Inflammatory macrophage treated with lipopolysaccharide for 1 hour (primary cell): ENCODE data around the gene SMIM9.
A peak's percentile ranks its signal among the peaks of the same experiment; 100 is the strongest.
"Not testable (repeated sequence)": the region's sequence is repeated elsewhere in the genome, so short reads cannot be mapped to it uniquely, and the experiment has no call there.

ENCODE experiments used
- DNase-seq, 2 donors: peaks; one replicate each; pipeline ENCODE4 v3.0.0-alpha.2; 2020 to 2022

The SMIM9 gene

DNA sequence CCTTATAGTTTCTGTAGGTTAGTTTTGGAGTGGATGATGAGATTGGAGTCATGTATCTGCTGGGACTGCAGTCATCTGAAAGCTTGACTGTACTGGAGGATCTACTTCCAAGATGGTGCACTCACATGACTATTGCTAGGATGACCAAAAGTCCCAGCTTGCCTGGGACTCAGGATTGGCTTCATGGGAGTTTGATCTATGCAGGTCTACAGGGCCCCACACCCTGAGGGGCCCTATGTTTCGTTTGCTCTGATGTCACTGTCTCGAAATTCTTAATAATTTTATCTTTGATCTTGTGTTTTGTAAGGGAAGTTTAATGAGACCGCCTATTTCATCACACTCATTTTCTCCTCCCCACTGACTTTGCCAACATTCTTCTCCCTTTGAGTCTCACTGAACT lies at the start of gene SMIM9:
Gene SMIM9, minus strand, starts transcription at position 101 of the 400 bp plus-strand sequence. CDS start 3,806 bp downstream, outside the sequence.
- DNase-seq, result no peak

DNA sequence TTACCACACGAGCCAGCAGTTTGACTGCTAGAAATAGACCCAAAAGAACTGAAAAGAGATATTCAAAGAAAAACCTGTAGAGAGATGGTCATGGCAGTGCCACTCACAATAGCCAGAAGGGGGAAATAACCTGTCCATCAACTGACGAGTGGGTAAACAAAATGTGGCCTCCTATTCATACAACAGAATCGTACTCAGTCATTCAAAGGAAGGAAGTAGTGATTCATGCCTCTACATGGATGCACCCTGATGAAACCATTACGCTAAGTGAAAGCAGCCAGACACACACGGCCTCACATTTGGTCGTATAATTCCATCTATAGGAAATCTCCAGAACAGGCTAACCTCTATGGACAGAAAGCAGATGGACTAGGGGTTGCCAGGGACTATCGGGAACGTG lies 49.6 kb upstream of the SMIM9 start:
- not testable (repeated sequence) for DNase-seq

DNA sequence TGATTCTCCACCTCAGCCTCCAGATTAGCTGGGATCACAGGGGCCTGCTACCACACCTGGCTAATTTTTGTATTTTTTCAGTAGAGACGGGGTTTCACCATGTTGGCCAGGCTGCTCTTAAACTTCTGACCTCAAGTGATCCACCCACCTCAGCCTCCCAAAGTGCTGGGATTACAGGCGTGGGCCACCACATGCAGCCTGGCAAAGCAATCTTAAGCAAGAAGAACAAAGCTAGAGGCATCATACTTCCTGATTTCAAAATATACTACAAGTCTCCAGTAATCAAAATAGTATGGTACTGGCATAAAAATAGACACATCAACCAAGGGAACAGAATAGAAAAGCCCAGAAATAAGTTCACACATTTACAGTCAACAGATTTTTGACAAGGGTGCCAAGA lies 38.9 kb upstream of the SMIM9 start:
- peak; percentile 25 to 65 for DNase-seq

DNA sequence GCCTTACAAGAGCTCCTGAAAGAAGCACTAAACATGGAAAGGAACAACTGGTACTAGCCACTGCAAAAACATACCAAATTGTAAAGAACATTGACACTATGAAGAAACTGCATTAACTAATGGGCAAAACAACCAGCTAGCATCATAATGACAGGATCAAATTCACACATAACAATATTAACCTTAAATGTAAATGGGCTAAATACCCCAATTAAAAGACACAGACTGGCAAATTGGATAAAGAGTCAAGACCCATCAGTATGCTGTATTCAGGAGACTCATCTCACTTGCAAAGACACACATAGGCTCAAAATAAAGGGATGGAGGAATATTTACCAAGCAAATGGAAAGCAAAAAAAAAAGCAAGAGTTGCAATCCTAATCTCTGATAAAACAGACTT lies 34.1 kb upstream of the SMIM9 start:
- not testable (repeated sequence) for DNase-seq

DNA sequence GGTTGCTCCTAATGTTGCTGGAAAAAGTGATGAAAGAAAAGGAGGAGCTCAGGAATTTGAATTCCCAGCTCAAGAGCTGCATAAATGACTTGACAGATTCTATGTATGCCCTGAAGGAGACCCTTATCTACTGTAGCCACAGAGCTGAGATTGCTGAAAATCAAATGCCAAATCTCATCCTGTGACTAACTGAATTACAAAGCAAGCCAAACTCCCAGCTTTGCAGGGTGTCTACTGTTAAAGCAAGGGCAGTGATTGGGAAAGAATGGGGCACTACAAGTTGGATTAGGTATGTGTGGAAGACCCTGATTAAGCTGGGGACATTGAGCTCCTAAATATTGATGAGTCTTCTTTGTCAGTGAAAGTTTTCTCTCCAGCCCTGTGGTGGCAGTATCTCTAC lies 20.8 kb upstream of the SMIM9 start:
- DNase-seq, result no peak

DNA sequence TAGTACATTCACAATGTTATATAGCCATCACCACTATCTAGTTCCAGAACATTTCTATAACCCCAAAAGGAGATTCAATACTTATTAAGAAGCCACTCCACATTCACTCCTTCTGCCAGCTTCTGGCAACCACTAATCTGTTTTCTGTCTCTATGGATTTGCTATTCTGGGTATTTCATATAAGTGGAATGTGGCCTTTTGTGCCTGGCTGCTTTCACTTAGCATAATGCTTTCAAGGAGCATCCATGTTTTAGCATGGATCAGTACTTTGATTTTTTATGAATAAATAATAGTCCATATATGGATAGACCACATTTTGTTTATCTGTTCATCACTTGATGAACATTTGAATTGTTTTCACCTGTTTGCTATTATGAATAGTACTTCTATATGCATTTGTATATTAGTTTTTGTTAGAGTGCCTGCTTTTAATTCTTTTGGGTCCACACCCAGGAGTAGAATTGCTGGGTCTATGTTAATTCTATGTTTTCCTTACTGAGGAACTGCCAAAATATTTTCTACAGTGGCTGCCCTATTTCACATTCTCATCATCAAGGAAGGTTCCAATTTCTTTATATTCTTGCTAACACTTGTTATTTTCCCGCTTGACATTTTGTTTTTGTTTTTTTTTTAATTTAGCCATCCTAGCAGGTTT lies 16.6 kb upstream of the SMIM9 start:
- DNase-seq, result no peak

DNA sequence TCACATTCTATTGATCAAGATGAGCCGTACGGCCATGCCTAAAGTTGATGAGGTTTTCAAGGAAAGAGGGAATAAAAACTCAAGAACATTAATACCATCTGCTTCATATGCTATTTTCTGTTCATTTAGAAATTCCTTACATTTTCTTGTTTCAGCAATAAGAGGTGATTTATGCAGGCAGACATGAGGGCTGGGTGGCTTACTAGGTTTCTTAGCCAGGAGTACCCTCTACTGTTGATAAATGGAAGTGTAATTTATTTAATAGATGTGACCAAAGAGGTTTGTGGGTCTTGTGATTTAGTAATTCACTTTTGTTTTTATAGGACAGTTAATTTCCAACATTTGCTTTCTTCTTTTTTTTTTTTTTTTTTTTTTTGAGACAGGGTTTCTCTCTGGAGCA lies 6.4 kb upstream of the SMIM9 start:
- DNase-seq, result peak; percentile 39 to 58

DNA sequence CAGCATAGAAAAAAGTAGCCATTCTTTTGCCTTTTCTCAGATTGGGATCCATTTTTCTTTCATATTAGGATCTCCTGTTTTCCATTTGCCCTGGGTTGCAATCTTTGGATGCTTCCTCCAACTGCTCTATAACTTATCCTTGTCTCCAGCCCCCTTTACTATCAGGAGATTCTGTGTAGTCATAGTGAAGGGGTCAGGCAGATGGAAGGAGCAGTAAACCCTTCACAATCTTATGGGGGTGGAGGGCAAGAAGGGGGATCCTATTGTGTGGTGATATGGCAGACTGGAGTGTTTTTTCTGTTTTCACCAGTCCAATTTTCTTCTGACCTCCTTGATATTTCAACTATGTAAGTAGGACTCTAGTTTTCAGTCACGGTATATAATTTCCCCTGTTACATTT lies 1.7 kb upstream of the SMIM9 start:
- DNase-seq, result no peak

DNA sequence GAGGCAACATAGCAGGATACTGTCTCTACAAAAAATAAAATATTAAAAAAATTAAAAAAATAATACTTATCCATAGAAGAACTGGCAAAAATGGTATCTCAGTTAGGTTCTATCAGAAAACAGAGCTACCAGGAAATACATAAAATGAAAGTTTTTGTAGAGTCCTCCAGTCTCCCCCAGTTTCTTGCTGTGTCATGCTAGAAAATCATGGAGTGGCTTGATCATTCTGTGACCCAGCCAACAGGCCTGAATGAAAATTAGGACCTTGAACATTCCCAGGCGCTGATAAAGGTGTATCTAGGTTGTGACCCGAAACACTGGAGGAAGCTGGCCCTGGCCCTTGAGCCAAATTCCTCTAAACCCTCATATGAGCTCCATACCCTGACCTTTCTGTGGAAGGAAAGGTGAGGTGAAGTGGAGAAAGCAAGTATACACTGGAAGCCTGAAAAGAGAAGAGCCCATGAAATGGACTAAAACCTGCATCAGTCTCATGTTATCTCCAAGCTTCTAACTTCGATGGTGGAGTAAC lies 652 bp downstream of the SMIM9 start:
- no peak for DNase-seq

DNA sequence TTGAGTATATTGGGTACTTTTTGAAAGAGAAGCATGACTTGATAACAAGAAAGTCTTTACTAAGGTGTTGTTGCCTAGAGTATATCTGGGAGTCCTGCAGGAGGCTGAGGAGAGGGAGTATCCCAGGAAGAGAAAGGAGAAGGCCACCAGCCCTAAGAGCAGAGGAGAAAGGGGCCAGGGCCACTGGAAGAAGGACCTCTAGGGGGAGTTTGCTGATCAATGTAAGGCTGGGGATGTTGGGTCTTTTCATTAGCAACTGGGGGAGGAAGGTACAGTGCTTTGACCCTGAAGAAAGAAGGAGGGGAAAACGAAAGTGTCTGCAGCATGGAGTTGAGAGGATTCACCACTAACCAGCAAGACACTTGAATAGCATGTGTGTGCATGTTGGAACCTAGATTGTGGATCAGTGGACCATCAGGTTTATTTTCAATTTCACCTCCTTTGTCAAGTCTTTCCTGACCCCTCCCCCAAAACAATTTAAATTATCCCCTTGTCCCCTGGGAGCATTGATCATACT lies 4.5 kb downstream of the SMIM9 start:
- no peak for DNase-seq

DNA sequence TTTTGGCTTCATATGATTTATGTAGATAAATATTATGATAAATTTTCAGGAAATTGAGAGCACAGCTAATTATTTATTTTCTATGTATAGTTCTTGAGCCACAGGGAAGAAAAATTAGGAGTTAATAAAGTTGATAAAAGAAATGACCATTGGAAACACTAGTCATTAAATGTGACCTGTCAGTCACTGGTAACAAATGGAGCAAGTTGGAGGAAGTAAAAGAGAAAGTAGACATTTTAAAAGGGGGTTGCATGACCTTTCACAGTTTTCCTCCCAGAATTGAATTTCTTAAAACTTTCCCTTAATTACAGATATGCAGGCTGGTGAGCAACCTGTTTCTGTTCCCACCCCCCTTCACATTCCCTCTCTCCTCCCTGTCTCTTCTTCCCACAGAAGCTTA lies 5.3 kb downstream of the SMIM9 start:
- DNase-seq, result peak in 1 of 2 donors; percentile 12

DNA sequence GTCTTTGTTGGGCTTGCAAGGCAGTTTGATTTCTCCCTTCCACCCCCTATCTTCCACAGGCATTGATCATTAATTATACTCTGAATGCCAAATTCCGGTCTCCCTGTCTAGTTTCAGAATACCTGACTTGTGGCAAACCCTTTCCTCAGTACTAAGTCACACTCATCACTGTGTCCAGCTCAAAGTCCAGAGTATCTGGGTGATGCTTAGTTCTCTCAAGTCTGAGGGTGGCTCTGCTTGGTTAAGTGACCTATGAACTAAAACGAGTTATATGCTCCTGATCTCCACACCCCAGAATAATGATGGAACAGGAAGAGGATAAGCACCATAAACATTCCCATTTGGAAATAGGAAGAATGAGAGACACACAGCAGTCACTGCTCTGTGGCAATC lies 6.5 kb downstream of the SMIM9 start:
- DNase-seq, result no peak

DNA sequence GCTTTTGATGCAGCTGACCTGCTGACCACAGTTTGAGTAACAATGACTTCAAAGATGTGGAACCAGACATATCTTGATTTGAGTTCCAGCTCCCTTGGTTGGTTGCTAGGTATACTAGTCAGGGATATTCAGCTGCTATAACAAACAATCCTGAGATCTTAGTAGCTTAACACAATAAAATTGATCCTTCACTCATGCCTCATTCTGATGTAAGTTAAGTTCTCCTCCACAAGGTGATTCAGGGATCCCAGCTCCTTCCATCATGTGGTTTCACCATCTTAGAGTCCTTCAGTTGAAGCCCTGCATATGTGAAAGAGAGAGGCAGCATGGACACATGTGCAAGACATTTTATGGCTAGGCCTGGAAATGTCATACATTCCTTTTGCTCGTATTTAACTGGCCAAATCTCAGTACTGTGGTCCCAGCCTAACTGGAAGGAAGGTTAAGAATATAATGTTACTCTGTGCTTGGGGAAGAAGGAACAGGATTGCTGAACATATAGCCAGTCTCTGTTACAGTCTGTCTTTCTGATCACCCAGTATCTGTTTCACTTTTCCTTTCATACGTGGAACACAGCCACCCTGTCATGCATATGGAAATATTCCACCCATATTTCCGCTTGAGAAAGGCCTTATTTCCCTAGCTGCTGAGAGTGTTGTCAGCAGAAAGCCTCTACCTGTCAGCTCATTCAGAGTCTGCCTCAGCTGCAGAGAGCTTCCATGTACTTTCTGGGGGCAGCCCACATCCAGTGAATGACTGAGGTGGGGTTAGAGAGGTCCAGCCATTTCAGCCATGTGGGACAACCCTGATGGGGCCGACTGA lies 7.1 kb downstream of the SMIM9 start:
- DNase-seq, result peak; percentile 6 to 40

DNA sequence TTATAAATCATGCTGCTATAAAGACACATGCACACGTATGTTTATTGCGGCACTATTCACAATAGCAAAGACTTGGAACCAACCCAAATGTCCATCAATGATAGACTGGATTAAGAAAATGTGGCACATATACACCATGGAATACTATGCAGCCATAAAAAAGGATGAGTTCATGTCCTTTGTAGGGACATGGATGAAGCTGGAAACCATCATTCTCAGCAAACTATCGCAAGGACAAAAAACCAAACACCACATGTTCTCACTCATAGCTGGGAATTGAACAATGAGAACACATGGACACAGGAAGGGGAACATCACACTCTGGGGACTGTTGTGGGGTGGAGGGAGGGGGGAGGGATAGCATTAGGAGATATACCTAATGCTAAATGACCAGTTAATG lies 8.9 kb downstream of the SMIM9 start:
- DNase-seq, result not testable (repeated sequence)

DNA sequence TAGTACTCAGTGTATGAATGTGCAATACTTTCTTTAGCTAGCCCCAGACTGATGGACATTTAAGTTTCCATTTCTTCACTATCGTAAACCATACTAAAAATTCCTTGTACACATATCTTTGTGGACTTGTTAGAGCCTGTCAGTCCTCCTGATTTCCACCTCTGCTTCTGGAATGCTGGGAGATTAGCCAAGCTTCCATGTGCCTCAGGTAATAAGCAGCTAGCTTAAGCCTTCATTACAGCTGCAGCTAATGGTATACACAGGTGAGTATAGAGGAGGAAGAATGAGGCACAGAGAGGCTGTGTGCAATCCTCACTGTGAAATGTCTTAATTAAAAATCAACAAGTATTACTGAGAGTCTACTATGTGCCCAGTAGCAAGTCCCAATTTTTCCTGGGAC lies 9.8 kb downstream of the SMIM9 start:
- no peak for DNase-seq

DNA sequence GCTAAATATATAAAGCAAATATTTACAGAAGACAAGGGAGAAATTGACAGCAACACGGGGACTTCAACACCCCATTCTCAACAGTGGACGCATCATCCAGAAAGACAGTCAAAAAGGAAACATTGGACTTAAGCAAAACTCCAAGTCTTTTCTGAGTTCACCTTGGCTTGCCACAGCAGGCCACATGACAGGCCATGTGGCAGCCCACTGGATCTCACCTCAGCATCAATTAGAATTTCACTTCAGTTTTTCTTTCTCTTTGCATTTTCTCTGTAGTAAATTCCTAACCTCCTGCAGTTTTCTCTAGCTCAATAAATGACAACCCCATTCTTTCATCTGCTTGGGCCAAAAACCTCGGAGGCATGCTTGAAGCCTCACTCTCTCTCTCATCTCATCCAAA lies 12.4 kb downstream of the SMIM9 start:
- no peak for DNase-seq

DNA sequence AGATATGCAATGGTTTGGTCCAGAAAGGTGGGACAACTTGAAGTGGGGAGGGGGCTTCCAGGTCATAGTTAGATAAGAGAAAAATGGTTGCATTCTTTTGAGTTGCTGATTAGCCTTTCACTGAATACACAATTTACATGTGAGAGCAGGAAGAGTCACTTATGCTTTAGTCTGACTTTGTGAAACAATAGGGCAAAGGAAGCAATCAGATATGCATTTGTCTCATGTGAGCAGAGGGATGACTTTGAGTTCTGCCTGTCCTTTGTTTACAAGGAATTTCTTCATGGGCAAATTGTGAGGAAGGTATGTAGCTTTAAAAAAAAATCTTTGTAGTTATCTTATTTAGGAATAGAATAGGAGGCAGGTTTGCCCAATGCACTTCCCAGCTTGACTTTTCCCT lies 12.9 kb downstream of the SMIM9 start:
- DNase-seq, result no peak

DNA sequence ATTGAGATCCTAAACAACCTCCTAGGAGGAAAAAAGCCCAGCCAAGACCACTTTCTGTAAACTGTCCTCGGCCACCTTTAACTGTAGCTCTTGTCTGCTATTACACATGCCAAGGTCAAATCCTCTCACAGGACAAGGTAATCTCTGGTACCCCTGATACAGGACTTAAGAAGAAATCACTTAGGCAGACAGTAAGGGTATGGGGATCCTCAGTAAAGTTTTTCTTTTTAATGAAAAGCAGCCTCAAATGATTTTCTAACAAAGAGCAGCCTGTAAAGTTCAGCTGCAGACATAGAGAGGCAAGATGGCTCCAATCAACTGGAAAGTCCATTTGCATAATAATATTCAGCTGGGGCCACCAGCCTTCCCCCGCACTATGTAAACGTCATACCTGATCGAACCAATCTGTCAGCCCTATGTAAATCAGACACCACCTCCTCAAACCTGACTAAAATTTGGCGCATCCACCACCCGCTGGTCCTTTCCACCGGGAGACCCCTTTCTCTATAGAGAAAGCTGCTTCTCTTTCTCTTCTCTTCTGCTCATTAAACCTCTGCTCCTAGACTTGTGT lies 14.6 kb downstream of the SMIM9 start:
- DNase-seq, result no peak

DNA sequence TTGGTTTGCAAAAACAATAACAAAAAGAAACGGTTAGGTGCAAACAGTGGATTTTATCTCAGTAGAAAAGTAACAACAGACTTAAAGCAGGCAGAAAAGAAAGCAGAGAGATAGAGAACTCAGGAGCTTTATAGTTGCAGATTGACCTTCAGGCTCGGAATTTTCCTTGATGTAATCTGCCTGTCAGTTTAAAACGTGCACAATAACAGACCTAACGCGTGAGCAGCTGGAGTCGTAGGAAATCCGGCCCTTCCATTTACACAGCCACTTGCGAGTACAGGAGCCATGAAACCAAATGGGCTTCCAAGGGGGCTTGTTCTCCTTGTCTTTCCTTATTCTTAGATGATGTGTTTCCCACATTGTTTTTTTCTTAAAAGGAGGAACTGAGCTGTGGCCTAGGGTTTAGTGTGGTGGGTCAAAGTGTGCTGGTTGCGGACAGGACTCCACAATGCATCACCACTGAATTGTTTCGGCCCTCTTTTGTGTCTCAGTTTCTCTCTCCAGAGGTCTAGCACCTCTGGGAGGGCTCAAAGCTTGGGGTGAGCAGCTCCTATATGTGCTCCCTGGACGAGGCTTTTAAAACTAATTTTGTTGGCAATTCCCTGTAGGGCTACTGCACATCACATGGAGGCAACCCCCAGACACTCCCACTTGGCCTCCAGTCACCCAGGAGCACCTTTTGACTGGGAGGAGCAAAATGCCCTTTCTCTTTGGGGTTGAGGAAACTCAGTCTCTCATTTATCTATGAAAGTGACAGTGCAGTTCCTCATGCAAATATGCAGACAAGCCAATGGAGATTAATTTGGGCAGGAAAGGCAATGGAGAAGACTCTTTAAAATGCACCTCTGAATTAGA lies 15.3 kb downstream of the SMIM9 start:
- DNase-seq, result no peak

DNA sequence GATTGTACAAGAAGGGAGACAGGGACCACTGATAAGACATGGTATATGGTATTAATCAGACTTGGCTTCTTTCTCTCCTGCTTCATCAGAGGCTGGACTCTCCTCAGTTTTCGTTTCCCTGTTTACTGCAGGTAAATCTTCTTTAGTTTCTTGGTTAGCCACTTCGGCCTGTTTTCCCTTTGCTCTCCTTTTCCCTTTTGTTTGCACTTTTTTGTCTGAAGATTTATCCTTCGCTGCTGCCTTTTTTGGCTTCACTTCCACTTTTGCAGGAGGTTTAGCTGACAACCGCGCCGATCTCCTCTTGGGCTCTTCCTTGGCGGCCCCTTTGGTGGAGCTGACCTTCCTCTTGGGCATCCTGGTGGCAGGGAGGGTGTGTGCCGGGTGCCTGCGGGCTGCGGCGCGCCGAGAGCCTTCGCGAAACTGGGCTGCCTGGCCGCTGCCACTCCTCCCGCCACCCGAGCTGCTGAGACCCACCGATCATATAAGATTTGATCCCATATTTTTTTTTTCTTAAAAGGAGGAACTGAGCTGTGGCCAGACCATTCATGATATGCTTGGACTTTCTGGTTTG lies 17.3 kb downstream of the SMIM9 start:
- not testable (repeated sequence) for DNase-seq

DNA sequence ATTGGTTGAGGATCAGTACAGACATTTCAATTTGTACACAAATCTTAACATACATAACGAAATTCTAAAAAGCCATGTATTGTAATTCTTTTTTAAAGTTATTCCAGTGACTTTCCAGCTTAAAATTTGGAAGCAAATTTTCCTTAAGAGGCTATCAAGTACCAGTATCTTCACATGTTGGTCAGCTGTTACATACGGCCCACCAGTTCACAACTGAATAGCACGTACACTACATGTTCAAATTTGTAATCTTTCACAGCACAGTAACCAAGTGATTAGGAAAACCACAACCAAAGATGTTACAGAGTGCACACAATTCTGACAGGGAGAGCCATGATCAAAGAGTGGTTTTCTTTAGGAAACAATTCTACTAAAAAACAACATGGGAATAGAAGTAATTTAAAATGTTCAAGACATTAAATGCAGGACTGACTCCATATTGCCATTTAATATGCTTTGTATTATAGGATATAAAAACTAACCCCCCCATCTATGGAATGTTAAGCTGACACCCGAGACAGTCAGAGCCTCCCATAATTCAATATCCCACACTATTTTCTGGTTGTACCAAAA lies 18.1 kb downstream of the SMIM9 start:
- not testable (repeated sequence) for DNase-seq

DNA sequence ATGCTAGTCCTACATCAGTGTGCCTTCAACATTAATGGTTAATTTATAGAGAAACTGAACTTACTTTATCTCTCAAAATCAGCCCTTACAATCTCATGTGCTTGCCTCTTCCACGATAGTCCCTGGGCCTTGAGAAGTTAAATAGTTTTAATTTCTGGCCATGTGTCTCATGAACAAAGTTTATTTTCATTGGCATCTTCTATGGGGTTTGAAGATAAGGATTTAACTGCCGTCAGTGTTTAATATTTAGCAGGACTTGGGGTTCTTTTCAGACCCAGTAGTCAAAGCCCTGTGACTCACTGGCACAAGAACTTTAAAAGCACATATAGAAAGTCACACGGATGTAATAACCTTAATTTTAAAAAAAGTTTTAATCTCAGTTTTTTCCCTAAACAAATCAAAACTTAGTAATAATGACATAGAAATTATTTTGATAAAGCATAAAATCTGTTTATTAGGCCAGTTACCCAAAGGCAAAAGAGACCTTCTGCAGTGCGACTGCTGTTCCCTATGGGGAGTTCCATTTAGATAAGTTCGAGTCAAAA lies 19.1 kb downstream of the SMIM9 start:
- DNase-seq, result no peak
